NCI-H1092 treated with DMSO at 0.1 percent for 48 hours (cell line): ENCODE data around the gene DRAM1.

ENCODE experiments used
- DNase-seq: peaks from one replicate; lab custom pipeline; 2025; lab: John Stamatoyannopoulos, UW

The DRAM1 gene

GRCh38 chr12:101941306-101942249 lies 64.2 kb downstream of the DRAM1 start:
- DNase-seq: no peak

- DNase-seq: no peak
Measured at GRCh38 chr12:101942250-101942605, 64.8 kb downstream of the DRAM1 start.

GRCh38 chr12:101945369-101946232 lies 68.2 kb downstream of the DRAM1 start:
- peak; percentile 7 for DNase-seq

GRCh38 chr12:101946233-101946611 lies 68.8 kb downstream of the DRAM1 start:
- no peak for DNase-seq

GRCh38 chr12:101947316-101947715 lies 69.9 kb downstream of the DRAM1 start:
- no peak for DNase-seq

GRCh38 chr12:101948365-101948764 lies 71.0 kb downstream of the DRAM1 start:
- no peak for DNase-seq

- no peak for DNase-seq
Measured at GRCh38 chr12:101951002-101951670, 73.8 kb downstream of the DRAM1 start.

GRCh38 chr12:101954113-101954512 lies 76.7 kb downstream of the DRAM1 start:
- no peak for DNase-seq

DNA sequence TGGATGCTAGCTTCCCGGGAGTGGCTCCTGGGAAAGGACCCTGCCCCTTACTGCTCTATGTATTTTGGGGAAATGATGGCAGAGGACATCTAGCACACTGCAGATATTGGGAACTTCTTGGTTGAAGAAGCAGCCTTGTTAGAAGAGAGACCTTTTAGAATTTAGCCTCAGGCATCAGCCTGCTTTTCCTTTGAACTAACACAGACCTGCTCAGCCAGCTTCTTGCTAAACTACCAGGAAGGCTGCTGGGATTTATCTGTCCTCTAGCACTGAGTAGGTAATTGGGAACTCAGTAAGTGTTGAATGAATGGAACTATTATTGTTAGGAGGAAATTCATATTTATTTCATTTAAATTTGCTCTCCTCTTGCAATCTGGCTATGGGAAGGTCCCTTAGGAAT lies 77.3 kb downstream of the DRAM1 start:
- no peak for DNase-seq

DNA sequence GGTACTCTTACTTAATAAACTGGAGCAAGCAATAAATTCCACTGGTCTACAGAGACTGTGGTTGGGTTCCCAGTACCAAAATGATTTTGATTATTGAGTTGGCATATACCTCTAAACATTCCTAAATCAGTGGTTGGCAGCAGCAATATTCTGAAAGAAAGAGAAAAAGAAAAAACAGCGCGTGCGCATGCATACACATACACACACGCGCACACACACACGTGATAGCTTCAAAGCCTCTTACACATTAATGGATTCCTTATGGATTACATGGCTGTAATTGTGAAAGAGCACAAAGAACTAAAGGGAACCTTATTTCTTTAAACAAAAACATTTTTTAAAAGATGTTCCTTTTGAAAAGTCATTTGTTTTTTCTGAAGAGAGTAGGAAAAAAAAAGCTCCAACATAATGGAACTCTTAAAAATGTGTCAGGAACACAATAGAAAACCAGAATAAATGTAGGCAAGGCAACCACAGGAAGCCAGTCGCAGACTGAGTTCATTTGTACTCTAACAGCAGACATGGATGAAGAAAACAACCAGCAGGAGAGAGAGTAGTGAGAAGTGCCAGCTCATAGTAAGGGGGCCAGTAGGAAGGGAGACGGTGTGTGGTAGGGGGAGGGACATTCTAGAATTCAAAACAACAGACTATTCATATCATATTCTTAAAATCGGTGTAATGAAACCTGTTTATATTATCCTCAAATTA lies 80.0 kb downstream of the DRAM1 start:
- DNase-seq: no peak

DNA sequence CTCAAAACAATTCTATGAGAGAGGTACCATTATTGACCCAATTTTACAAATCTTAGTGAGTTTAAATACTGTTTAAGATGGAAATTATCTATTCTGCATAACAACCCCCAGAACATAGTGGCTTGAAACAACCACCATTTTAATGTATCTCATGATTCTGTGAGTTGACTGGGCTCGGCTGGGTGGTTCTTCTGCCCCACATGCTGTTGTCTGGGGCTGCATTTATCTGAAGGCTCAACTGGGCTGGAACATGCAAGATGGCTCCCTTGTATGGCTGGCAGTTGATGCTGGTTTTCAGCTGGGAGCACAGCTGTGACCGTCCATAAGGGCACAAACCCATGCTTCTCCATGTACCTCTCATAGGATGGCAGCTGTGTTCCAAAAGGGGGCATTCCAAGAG lies 82.2 kb downstream of the DRAM1 start:
- no peak for DNase-seq

- no peak for DNase-seq
Measured at GRCh38 chr12:101962486-101962885, 85.1 kb downstream of the DRAM1 start.

GRCh38 chr12:101963697-101964096 lies 86.3 kb downstream of the DRAM1 start:
- no peak for DNase-seq

GRCh38 chr12:101966496-101966895 lies 89.1 kb downstream of the DRAM1 start:
- DNase-seq: no peak

GRCh38 chr12:101967506-101967905 lies 90.1 kb downstream of the DRAM1 start:
- no peak for DNase-seq

DNA sequence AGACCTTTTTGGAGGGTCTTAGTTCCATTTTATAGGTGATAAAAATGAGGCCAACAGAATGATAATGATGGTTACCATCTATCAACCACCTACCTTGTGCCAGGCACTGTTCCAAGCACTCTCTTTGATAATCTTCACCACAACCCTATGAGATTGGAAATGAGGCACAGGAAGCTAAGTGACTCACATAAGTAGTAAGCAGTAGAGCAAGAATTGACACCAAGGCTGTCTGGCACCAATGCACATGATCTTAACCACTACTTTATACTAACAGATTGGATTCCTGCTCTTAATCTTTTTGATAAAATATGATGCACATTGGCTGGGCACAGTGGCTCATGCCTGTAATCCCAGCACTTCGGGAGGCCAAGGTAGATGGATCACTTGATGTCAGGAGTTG lies 91.4 kb downstream of the DRAM1 start:
- no peak for DNase-seq
